CD14-positive monocyte (primary cell): ENCODE data around the gene GPRC5A. TPM values are rescaled to one million over a fixed set of nuclear protein-coding genes. Genes with fewer than 3 reads are reported as not detected.
A peak's percentile ranks its signal among the peaks of the same experiment; 100 is the strongest.

Experiments used
- DNase-seq, 3 donors: peaks; one replicate each; pipeline ENCODE4 v3.0.0-alpha.2; 2011 to 2022
- H2AFZ ChIP-seq: 2 replicates; pipeline ENCODE4 v1.6.0; 2012; ENCODE audit warnings: mild to moderate bottlenecking, low read depth, low read length, inconsistent platforms; ENCODE audit not compliant: insufficient read depth, poor library complexity, severe bottlenecking
- H3K27ac ChIP-seq, 2 donors: 1 replicate in 1 of 2; 2 replicates in 1 of 2; pipeline ENCODE4 v1.5.1; 2012 to 2013; ENCODE audit warnings: low read length in 2 of 2, control low read depth in 1 of 2, inconsistent platforms in 1 of 2, low read depth in 1 of 2, mild to moderate bottlenecking in 1 of 2
- H3K27me3 ChIP-seq, 2 donors: one replicate each; pipeline versions ENCODE4 v1.6.0 to v1.6.1; 2011 to 2013; ENCODE audit warnings: low read length in 2 of 2; ENCODE audit not compliant: control insufficient read depth in 2 of 2, insufficient read depth in 2 of 2
- H3K36me3 ChIP-seq, 2 donors: replicated peaks in 1 of 2; 1 replicate in 1 of 2; 2 replicates in 1 of 2; pipeline versions ENCODE4 v1.5.1 to v1.6.1; 2012 to 2013; ENCODE audit warnings: low read length in 2 of 2, control low read depth in 1 of 2, inconsistent platforms in 1 of 2, mild to moderate bottlenecking in 1 of 2; ENCODE audit not compliant: insufficient read depth in 2 of 2, control insufficient read depth in 1 of 2
- H3K4me1 ChIP-seq, 2 donors: 1 replicate in 1 of 2; 2 replicates in 1 of 2; pipeline versions ENCODE4 v1.5.1 to v1.6.1; 2012 to 2013; ENCODE audit warnings: low read length in 2 of 2, control low read depth in 1 of 2, inconsistent platforms in 1 of 2, mild to moderate bottlenecking in 1 of 2, moderate library complexity in 1 of 2; ENCODE audit not compliant: insufficient read depth in 2 of 2, control insufficient read depth in 1 of 2
- H3K4me2 ChIP-seq: replicated peaks from 2 replicates; pipeline ENCODE3; 2012; ENCODE audit warnings: low read length, moderate library complexity, mild to moderate bottlenecking; ENCODE audit not compliant: poor library complexity, severe bottlenecking; ENCODE audit errors: extremely low read depth
- H3K4me3 ChIP-seq, 3 experiments: fragments of 200-600 bp in 1 of 3; sonication (generic) in 1 of 3; replicated peaks in 1 of 3; 1 replicate in 2 of 3; 2 replicates in 1 of 3; pipeline ENCODE4 v1.5.1; 2011 to 2013; ENCODE audit warnings: low read length in 3 of 3, mild to moderate bottlenecking in 3 of 3, control low read depth in 2 of 3, low read depth in 2 of 3, inconsistent platforms in 1 of 3, moderate library complexity in 1 of 3
- H3K79me2 ChIP-seq: 2 replicates; pipeline ENCODE4 v1.6.0; 2012; ENCODE audit warnings: mild to moderate bottlenecking, control low read depth, inconsistent platforms, low read length, moderate library complexity; ENCODE audit not compliant: insufficient read depth
- H3K9ac ChIP-seq: 2 replicates; pipeline ENCODE4 v1.6.0; 2017; ENCODE audit warnings: low read length, mild to moderate bottlenecking; ENCODE audit not compliant: insufficient read depth, poor library complexity, severe bottlenecking
- H3K9me3 ChIP-seq, 2 donors: replicated peaks in 1 of 2; 1 replicate in 1 of 2; 2 replicates in 1 of 2; pipeline versions ENCODE4 v1.5.1 to v1.6.1; 2012 to 2013; ENCODE audit warnings: low read length in 2 of 2, control low read depth in 1 of 2; ENCODE audit not compliant: control insufficient read depth in 1 of 2, insufficient read depth in 1 of 2
- H4K20me1 ChIP-seq: 2 replicates; pipeline ENCODE4 v1.6.0; 2012; ENCODE audit warnings: mild to moderate bottlenecking, low read length, control low read depth, moderate library complexity; ENCODE audit not compliant: insufficient read depth
- H3K27ac Mint-ChIP-seq, 7 donors: one replicate each; pipeline ENCODE4 v1.8.0; 2020; ENCODE audit warnings: mild to moderate bottlenecking in 7 of 7, mixed read lengths in 7 of 7, moderate library complexity in 6 of 7, inconsistent platforms in 2 of 7
- H3K27me3 Mint-ChIP-seq, 3 donors: one replicate each; pipeline ENCODE4 v1.8.0; 2021 to 2022; ENCODE audit warnings: low read depth in 3 of 3, mild to moderate bottlenecking in 3 of 3, mixed read lengths in 3 of 3, moderate library complexity in 3 of 3, inconsistent platforms in 1 of 3
- H3K36me3 Mint-ChIP-seq, 2 donors: one replicate each; pipeline ENCODE4 v1.8.0; 2020; ENCODE audit warnings: mixed read lengths in 2 of 2, inconsistent platforms in 1 of 2, mild to moderate bottlenecking in 1 of 2
- H3K4me1 Mint-ChIP-seq: one replicate; pipeline ENCODE4 v1.8.0; 2020; ENCODE audit warnings: mild to moderate bottlenecking, mixed read lengths
- H3K4me3 Mint-ChIP-seq, 2 donors: one replicate each; pipeline ENCODE4 v1.8.0; 2020; ENCODE audit warnings: mild to moderate bottlenecking in 2 of 2, mixed read lengths in 2 of 2, moderate library complexity in 1 of 2
- H3K9me3 Mint-ChIP-seq, 7 donors: one replicate each; pipeline ENCODE4 v1.8.0; 2020 to 2022; ENCODE audit warnings: mixed read lengths in 7 of 7, mild to moderate bottlenecking in 6 of 7, moderate library complexity in 6 of 7, inconsistent platforms in 2 of 7
- CTCF ChIP-seq: fragments of 200-600 bp; IDR thresholded peaks from one replicate; pipeline ENCODE4 v1.8.0; 2022; ENCODE audit warnings: antibody characterized with exemption, mild to moderate bottlenecking
- WGBS: methylation state at CpG from one replicate; pipeline ENCODE4 v1.1.5; 2013; ENCODE audit warnings: missing lambda C conversion rate; ENCODE audit not compliant: insufficient coverage; 5-methylcytosine and 5-hydroxymethylcytosine counted together
- intact Hi-C, 2 donors: fragments of 100-400 bp; cut with micrococcal nuclease; formaldehyde crosslinking; loops; one replicate each; pipeline versions ENCODE4 v1.15.0 to v1.15.1; 2023
- polyA plus RNA-seq, 3 donors: library from polyadenylated mRNA; depleted of rRNA in 1 of 3; unstranded in 2 of 3; stranded (reverse) in 1 of 3; fragments of 300-500 nt in 2 of 3; fragments of >200 nt in 1 of 3; fragmentation: Illumina TruSeq in 2 of 3; gene quantifications; 1 replicate in 2 of 3; 2 replicates in 1 of 3; pipeline ENCODE4 v1.2.3, GENCODE V29; 2012 to 2021

Gene GPRC5A
- polyA plus RNA-seq, 3 donors, result 0.43 TPM; not detected in 2

- intact Hi-C loops, result no loop called here
- H3K36me3 Mint-ChIP-seq, result no peaks in the 10 kb centered on the region
- no peak overlapping the region for H3K4me2 ChIP-seq
- H3K4me3 Mint-ChIP-seq, result no peak overlapping the region
- no peaks in the 10 kb centered on the region for H4K20me1 ChIP-seq
- WGBS, result 94% methylated on average over 7 of the region's 12 CpGs
- no peak for DNase-seq
- no peak overlapping the region for H3K4me3 ChIP-seq
- H3K27ac Mint-ChIP-seq, result no peak overlapping the region
- no peak overlapping the region for H3K27ac ChIP-seq
- H3K9me3 ChIP-seq, result no peaks in the 10 kb centered on the region
- H3K9me3 Mint-ChIP-seq, result no peaks in the 10 kb centered on the region
- no peaks in the 10 kb centered on the region for H3K36me3 ChIP-seq
- peaks cover 33% of the 10 kb centered on the region for H3K4me1 Mint-ChIP-seq
- H3K79me2 ChIP-seq, result no peaks in the 10 kb centered on the region
- no peak for TF ChIP-seq CTCF
- H3K9ac ChIP-seq, result no peak overlapping the region
- H3K4me1 ChIP-seq, result peaks cover 11 to 16% of the 10 kb centered on the region in 2 donors
- H3K27me3 Mint-ChIP-seq, result peaks cover 3 to 9% (median 6%) of the 10 kb centered on the region in 3 donors
- no peaks in the 10 kb centered on the region for H3K27me3 ChIP-seq
- no peak overlapping the region for H2AFZ ChIP-seq
Measured at GRCh38 chr12:12908711-12909110, 17.3 kb downstream of the GPRC5A start.

DNA sequence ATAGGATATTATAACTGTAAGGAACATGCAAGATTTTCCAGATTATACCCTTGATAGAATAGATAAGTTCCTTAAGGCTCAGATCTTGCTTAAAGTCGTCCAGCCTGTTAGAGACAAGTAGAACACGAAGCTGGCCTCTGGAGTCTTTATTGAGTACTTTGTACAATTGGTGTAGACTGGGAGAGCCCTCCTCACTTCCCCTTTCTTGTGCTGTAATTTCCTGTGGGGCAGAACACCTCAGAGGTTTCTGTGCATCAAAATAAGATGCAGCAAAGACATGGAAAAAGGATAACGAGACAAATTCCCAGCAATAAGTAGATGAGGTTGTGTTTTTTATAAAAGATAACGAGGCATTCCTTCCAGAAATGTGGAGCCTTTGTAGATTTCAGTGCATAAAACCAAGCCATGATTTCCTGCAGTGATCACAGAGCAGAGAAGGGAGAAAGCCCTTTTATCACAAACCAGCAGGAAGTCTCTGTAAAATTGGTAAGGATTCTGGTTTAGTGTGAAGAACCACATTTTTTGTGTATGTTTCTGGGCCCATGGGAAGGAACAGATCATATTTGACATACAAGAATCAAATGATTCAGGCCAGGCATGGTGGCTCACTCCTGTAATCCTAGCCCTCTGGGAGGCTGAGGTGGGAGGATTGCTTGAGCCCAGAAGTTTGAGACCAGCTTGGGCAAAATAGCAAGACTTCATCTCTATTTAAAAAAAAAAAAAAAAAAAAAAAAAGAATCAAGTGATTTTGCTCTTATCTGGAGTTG, 18.0 kb downstream of the GPRC5A start:
- no peak for TF ChIP-seq CTCF
- no peaks in the 10 kb centered on the region for H3K9me3 ChIP-seq
- no peaks in the 10 kb centered on the region for H3K27me3 ChIP-seq
- H4K20me1 ChIP-seq, result no peaks in the 10 kb centered on the region
- WGBS, result 0% methylated on average over 1 of the region's 4 CpGs
- peak overlapping the region in 1 of 7 donors; percentile 18 for H3K27ac Mint-ChIP-seq
- H3K4me3 ChIP-seq, result no peak overlapping the region
- no peak overlapping the region for H3K9ac ChIP-seq
- H2AFZ ChIP-seq, result no peak overlapping the region
- H3K27ac ChIP-seq, result no peak overlapping the region
- H3K9me3 Mint-ChIP-seq, result no peaks in the 10 kb centered on the region
- DNase-seq, result peak in 2 of 3 donors; percentile 23
- no peaks in the 10 kb centered on the region for H3K36me3 Mint-ChIP-seq
- no peak overlapping the region for H3K4me2 ChIP-seq
- intact Hi-C loops, result no loop called here
- H3K4me3 Mint-ChIP-seq, result no peak overlapping the region
- H3K4me1 ChIP-seq, result peaks cover 7 to 13% of the 10 kb centered on the region in 2 donors
- H3K79me2 ChIP-seq, result no peaks in the 10 kb centered on the region
- peaks cover 3 to 9% (median 8%) of the 10 kb centered on the region in 3 donors for H3K27me3 Mint-ChIP-seq
- H3K36me3 ChIP-seq, result no peaks in the 10 kb centered on the region
- peaks cover 27% of the 10 kb centered on the region for H3K4me1 Mint-ChIP-seq
